Activated T-helper 2 cell treated with anti-CD3 and anti-CD28 coated beads, Interferon-gamma antibody, Interleukin-2, Interleukin-4, amounts not matched to agents 10 μg/mL and 5 μg/mL and 100 μg/mL, durations not matched to agents 14 hours and 24 hours and 36 hours (primary cell): Measurements from ENCODE around the gene ENTPD5. TPM values are rescaled to one million over a fixed set of nuclear protein-coding genes. Genes with fewer than 3 reads are reported as not detected.
A peak's percentile ranks its signal among the peaks of the same experiment; 100 is the strongest.
"Not testable (repeated sequence)": the region's sequence is repeated elsewhere in the genome, so short reads cannot be mapped to it uniquely, and the experiment has no call there.

Experiments
- DNase-seq: peaks from one replicate; pipeline ENCODE4 v3.0.0; 2021; ENCODE audit warnings: low spot score
- H3K27ac Mint-ChIP-seq: one replicate; pipeline ENCODE4 v1.8.0; 2021; ENCODE audit warnings: mixed read lengths
- H3K27me3 Mint-ChIP-seq: one replicate; pipeline ENCODE4 v1.8.0; 2021; ENCODE audit warnings: low read depth, mixed read lengths
- H3K36me3 Mint-ChIP-seq: one replicate; pipeline ENCODE4 v1.8.0; 2021; ENCODE audit warnings: low read depth, mixed read lengths
- H3K4me1 Mint-ChIP-seq: one replicate; pipeline ENCODE4 v1.8.0; 2021; ENCODE audit warnings: low read depth, mixed read lengths
- H3K4me3 Mint-ChIP-seq: one replicate; pipeline ENCODE4 v1.8.0; 2021; ENCODE audit warnings: low read depth, mild to moderate bottlenecking, moderate library complexity, mixed read lengths
- H3K9me3 Mint-ChIP-seq: one replicate; pipeline ENCODE4 v1.8.0; 2021; ENCODE audit warnings: mixed read lengths
- intact Hi-C: fragments of 100-400 bp; cut with micrococcal nuclease; formaldehyde crosslinking; loops from one replicate; pipeline ENCODE4 v1.15.1; 2023
- total RNA-seq: library from RNA; stranded (reverse); gene quantifications from 2 replicates; pipeline ENCODE4 v1.2.3, GENCODE V29; 2022

ENTPD5 gene
- total RNA-seq, 1 donor from 2014 or later, result 9.9 TPM

GRCh38 chr14:74034572-74034971 is 15.5 kb upstream of the ENTPD5 start:
- Mint-ChIP-seq H3K27me3 (no peaks in the 10 kb centered on the region), H3K9me3 (no peaks in the 10 kb centered on the region)

GRCh38 chr14:74029136-74029535 is 10.0 kb upstream of the ENTPD5 start:
- intact Hi-C loops, result no loop called here
- H3K36me3 Mint-ChIP-seq, result no peaks in the 10 kb centered on the region
- no peaks in the 10 kb centered on the region for H3K9me3 Mint-ChIP-seq
- no peak overlapping the region for H3K4me3 Mint-ChIP-seq
- H3K27me3 Mint-ChIP-seq, result peaks cover 1% of the 10 kb centered on the region
- no peak overlapping the region for H3K27ac Mint-ChIP-seq
- no peak for DNase-seq
- no peaks in the 10 kb centered on the region for H3K4me1 Mint-ChIP-seq

More at GRCh38 chr14:74034572-74034971, 15.5 kb upstream of the ENTPD5 start:
- intact Hi-C loops, result no loop called here
- H3K36me3 Mint-ChIP-seq, result no peaks in the 10 kb centered on the region
- no peaks in the 10 kb centered on the region for H3K4me1 Mint-ChIP-seq
- no peak overlapping the region for H3K27ac Mint-ChIP-seq
- DNase-seq, result no peak
- no peak overlapping the region for H3K4me3 Mint-ChIP-seq

GRCh38 chr14:74022346-74022745 is 3.3 kb upstream of the ENTPD5 start:
- no peaks in the 10 kb centered on the region for H3K9me3 Mint-ChIP-seq
- H3K4me1 Mint-ChIP-seq, result peaks cover 8% of the 10 kb centered on the region
- H3K36me3 Mint-ChIP-seq, result no peaks in the 10 kb centered on the region
- H3K27me3 Mint-ChIP-seq, result peaks cover 2% of the 10 kb centered on the region
- intact Hi-C loops, result no loop called here
- H3K27ac Mint-ChIP-seq, result no peak overlapping the region
- DNase-seq, result no peak
- no peak overlapping the region for H3K4me3 Mint-ChIP-seq

GRCh38 chr14:74019408-74020137 is 485 bp upstream of the ENTPD5 start:
- intact Hi-C loops, result loop anchor here (1.0 to 5.0 kb wide), 4 partner anchors 65 to 307 kb away; partner anchors contain the start of genes ALDH6A1, COQ6, FAM161B and LIN52
- no peak for DNase-seq
- peak overlapping the region; percentile 85 for H3K4me3 Mint-ChIP-seq
- H3K9me3 Mint-ChIP-seq, result no peaks in the 10 kb centered on the region
- peak overlapping the region; percentile 63 for H3K27ac Mint-ChIP-seq
- peaks cover 2% of the 10 kb centered on the region for H3K27me3 Mint-ChIP-seq
- H3K4me1 Mint-ChIP-seq, result peaks cover 11% of the 10 kb centered on the region
- no peaks in the 10 kb centered on the region for H3K36me3 Mint-ChIP-seq

- Mint-ChIP-seq H3K4me3 (peak overlapping the region; percentile 97), H3K27me3 (peaks cover 2% of the 10 kb centered on the region), H3K4me1 (peaks cover 11% of the 10 kb centered on the region), H3K27ac (peak overlapping the region; percentile 98), H3K36me3 (peaks cover 5% of the 10 kb centered on the region), H3K9me3 (no peaks in the 10 kb centered on the region)
- no peak for DNase-seq
- intact Hi-C loops, result loop anchor here (2.0 to 5.0 kb wide), 2 partner anchors 131 to 306 kb away; partner anchors contain the start of genes PNMA1 and ZNF410
Measured at GRCh38 chr14:74018174-74018585, 908 bp downstream of the ENTPD5 start.

GRCh38 chr14:74015963-74016362 is 3.1 kb downstream of the ENTPD5 start:
- no peaks in the 10 kb centered on the region for H3K9me3 Mint-ChIP-seq
- peaks cover 11% of the 10 kb centered on the region for H3K4me1 Mint-ChIP-seq
- no peak overlapping the region for H3K4me3 Mint-ChIP-seq
- H3K36me3 Mint-ChIP-seq, result peaks cover 10% of the 10 kb centered on the region
- no peak overlapping the region for H3K27ac Mint-ChIP-seq
- no peaks in the 10 kb centered on the region for H3K27me3 Mint-ChIP-seq
- no peak for DNase-seq
- intact Hi-C loops, result loop anchor here (5.0 kb wide), 1 partner anchor 304 kb away; the partner anchor contains the start of gene PNMA1

- intact Hi-C loops, result loop anchor here (5.0 kb wide), 1 partner anchor 303 kb away; the partner anchor contains the start of gene PNMA1
- Mint-ChIP-seq H3K27ac (no peak overlapping the region), H3K27me3 (no peaks in the 10 kb centered on the region), H3K4me3 (no peak overlapping the region), H3K9me3 (no peaks in the 10 kb centered on the region), H3K36me3 (peaks cover 15% of the 10 kb centered on the region), H3K4me1 (peaks cover 11% of the 10 kb centered on the region)
- no peak for DNase-seq
Measured at GRCh38 chr14:74015176-74015575, 3.9 kb downstream of the ENTPD5 start.

- peaks cover 15% of the 10 kb centered on the region for H3K36me3 Mint-ChIP-seq
- no peak overlapping the region for H3K4me3 Mint-ChIP-seq
- no peak for DNase-seq
- intact Hi-C loops, result no loop called here
- no peaks in the 10 kb centered on the region for H3K9me3 Mint-ChIP-seq
- no peak overlapping the region for H3K27ac Mint-ChIP-seq
- peaks cover 7% of the 10 kb centered on the region for H3K4me1 Mint-ChIP-seq
- H3K27me3 Mint-ChIP-seq, result no peaks in the 10 kb centered on the region
Measured at GRCh38 chr14:74014299-74014698, 4.8 kb downstream of the ENTPD5 start.

GRCh38 chr14:74008843-74009499 is 10.1 kb downstream of the ENTPD5 start:
- Mint-ChIP-seq H3K9me3 (no peaks in the 10 kb centered on the region), H3K36me3 (peaks cover 23% of the 10 kb centered on the region), H3K4me3 (no peak overlapping the region), H3K27me3 (no peaks in the 10 kb centered on the region), H3K4me1 (no peaks in the 10 kb centered on the region), H3K27ac (no peak overlapping the region)
- DNase-seq, result no peak
- intact Hi-C loops, result no loop called here

GRCh38 chr14:74005664-74006063 is 13.4 kb downstream of the ENTPD5 start:
- H3K4me3 Mint-ChIP-seq, H3K27me3 Mint-ChIP-seq: not testable (repeated sequence)

GRCh38 chr14:73998726-73999125 is 20.4 kb downstream of the ENTPD5 start:
- no peaks in the 10 kb centered on the region for H3K36me3 Mint-ChIP-seq
- no peak for DNase-seq
- intact Hi-C loops, result no loop called here
- H3K27me3 Mint-ChIP-seq, result no peaks in the 10 kb centered on the region
- no peak overlapping the region for H3K27ac Mint-ChIP-seq
- H3K4me1 Mint-ChIP-seq, result no peaks in the 10 kb centered on the region
- no peak overlapping the region for H3K4me3 Mint-ChIP-seq
- no peaks in the 10 kb centered on the region for H3K9me3 Mint-ChIP-seq

More at GRCh38 chr14:74005664-74006063, 13.4 kb downstream of the ENTPD5 start:
- H3K9me3 Mint-ChIP-seq, H3K27ac Mint-ChIP-seq, H3K36me3 Mint-ChIP-seq, H3K4me1 Mint-ChIP-seq, intact Hi-C loops, DNase-seq: not testable (repeated sequence)

GRCh38 chr14:73997944-73998447 is 21.1 kb downstream of the ENTPD5 start:
- no peak overlapping the region for H3K27ac Mint-ChIP-seq
- intact Hi-C loops, result no loop called here
- no peaks in the 10 kb centered on the region for H3K36me3 Mint-ChIP-seq
- no peaks in the 10 kb centered on the region for H3K9me3 Mint-ChIP-seq
- H3K27me3 Mint-ChIP-seq, result no peaks in the 10 kb centered on the region
- DNase-seq, result no peak
- no peaks in the 10 kb centered on the region for H3K4me1 Mint-ChIP-seq
- no peak overlapping the region for H3K4me3 Mint-ChIP-seq
